Inflammatory macrophage treated with lipopolysaccharide for 1 hour (primary cell): Measurements from ENCODE around the gene SPINK13.
"Not testable (repeated sequence)": the region's sequence is repeated elsewhere in the genome, so short reads cannot be mapped to it uniquely, and the experiment has no call there.

Experiments
- DNase-seq, 2 donors: peaks; one replicate each; pipeline ENCODE4 v3.0.0-alpha.2; 2020 to 2022

The SPINK13 gene

DNA sequence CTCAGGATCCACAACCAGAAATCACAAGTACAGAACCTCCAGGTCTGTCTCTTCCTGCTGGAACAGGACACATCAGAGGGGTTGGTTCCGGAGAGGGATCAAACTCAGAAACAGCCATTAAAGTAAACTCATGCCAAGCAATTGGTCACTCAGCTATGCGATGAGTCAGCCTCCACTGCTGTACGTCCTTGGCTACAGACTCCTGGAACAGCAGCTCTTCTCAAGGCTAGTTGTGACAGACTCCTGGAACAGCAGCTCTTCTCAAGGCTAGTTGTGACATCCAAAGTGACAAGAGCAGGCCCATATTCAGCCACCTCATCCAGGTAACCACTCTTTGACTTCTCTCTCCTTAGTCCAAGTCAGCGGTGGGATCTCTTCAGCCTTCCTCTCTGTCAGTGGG is at the start of gene SPINK13:
Gene SPINK13 (plus strand): TSS at position 229 of the 400 bp plus-strand sequence. CDS start 1,279 bp downstream, outside the sequence.
- no peak for DNase-seq

GRCh38 chr5:148221508-148221907 is 47.1 kb upstream of the SPINK13 start:
- no peak for DNase-seq

GRCh38 chr5:148224117-148224742 is 44.4 kb upstream of the SPINK13 start:
- DNase-seq: no peak

DNA sequence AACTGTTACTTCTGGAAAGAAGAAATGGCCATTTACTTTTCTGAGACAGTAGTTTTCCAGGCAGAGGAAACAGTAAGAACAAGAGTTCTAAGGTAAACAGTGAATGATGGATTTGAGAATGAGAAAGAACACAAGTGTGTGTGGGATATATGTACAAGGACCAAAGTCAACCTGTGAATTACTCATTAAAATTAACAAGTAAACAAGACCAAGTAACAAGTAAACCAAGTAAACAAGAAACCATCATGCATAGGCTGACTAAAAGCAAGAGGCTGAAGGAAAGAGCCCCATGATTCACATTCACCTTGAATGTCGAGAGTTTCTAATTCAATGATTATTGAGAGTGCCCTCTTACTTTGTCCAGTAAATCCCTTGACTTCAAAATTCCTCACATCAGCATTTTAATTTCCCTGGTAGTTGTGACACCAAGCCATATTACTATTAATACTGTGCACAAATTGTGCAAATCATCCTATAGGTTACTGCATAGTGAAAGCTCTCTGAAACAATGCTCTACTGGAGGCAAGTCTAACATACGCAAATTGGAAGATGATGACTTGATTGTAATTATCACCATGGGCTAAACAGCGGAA is 40.1 kb upstream of the SPINK13 start:
- no peak for DNase-seq

DNA sequence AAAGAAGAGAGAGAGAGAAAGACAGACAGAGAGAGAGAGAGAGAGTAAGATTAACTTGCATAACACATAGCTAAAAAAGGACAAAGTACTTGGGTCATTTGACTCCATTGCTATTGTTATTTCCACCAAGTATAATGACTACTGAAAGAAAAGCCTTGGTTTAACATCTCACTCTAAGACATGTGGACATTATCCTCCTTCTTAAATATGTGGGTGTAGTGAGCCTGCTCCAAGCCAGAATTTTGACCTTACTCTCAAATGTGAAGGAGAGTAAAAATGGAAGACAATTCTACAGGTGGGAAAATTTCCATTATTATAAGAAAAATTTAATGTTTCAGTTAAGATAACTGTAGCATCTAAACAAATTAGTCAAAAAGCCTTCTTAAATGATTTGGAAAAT is 38.8 kb upstream of the SPINK13 start:
- DNase-seq: no peak

DNA sequence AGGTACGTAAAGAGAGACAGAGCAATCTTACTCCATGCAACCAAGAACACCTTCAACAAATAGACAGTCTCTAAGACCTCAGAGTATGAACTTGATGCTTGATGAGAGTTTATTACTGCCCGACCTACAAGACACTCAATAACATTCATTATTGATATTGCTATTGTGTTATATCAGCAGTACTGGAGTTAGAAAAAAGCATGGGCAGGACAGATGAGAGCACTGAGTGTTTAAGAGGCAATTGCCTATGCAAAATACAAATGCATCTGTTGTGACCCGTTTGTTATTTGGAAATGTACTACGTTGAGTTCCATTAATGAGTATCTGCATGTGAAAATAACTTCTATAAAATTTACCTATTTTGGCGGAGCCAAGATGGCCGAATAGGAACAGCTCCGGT is 38.4 kb upstream of the SPINK13 start:
- DNase-seq: no peak

DNA sequence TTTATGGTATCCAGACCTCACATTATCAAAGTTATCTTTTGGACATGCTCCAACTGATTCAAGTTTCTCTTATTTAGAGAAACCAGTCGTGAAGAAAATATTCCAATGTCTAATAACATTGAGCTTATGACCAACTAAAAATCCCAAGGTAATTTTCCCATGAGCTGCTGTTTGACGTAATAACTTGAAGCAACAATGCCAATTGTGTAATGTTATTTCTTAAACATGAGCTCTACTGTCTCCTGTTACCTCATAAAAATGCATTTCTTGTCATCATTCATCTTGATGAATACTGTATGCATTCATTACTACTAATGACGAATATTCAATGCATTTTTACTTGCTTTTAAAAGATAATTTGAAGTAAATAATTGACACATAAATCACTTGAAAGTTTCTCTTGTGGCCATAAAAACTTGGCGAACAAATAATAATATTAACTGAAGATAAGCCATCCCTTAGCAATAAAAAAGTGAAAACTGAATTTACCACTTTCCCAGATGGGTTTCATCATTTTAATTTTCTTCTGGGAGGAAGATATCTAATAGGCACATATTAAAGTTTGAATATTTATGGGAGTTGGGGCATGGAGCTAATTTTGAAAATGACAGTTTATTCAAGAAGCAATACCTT is 30.7 kb upstream of the SPINK13 start:
- peak; percentile 68 for DNase-seq

DNA sequence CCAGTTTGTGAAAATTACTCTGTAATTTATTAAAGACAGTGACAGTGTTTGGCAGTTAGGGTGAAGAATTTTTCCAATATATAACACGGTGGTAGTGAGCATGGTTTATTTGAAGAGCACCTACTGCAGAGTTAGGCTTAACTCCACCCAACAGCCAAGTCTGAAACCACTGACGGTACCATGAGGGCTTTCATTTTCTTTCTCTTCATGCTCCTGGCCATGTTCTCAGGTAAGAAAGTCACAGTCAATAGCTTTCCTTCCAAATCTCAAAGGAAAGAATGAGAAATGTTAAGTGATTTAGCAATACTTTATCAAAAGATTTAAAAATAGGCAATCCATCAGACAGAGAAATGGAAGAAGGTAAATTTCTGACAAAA is 30.2 kb upstream of the SPINK13 start, which contains the start of gene MARCOL:
Gene MARCOL (plus strand): TSS at position 108 of the 377 bp plus-strand sequence. CDS start 73 bp downstream, at position 181.
- DNase-seq: no peak

DNA sequence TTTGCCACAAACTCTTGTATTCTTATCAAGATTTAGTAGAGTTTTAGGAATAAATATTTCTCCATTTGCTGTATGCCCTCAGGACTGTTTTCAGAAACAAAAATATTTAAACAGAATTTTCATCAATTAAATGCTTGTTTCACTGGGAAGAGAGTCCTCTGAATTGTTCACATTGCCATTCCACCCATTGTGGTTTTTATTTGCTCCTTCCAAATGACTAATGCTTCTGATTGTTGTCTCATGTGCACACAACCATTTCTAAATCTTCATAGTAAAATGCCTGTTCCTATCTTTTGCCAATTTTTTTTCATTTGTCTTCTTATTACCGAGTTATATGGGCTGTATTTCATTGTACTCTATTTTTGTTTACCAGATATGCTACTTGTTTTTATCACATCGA is 19.7 kb upstream of the SPINK13 start:
- no peak for DNase-seq

DNA sequence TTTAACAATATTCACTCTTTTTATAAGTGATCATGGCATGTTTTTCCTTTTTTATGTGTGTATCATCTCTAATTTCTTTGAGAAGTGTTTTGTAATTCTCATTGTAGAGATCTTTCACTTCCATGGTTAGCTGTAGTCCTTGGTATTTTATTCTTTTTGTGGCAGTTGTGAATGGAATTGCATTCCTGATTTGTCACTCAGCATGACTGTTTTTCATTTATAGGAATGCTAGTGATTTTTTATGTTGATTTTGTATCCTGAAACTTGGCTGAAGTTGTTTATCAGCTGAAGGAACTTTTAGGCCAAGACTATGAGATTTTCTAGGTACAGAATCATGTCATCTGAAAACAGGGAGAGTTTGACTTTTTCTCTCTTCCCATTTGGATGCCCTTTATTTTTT is 13.1 kb upstream of the SPINK13 start:
- DNase-seq: no peak

- DNase-seq: no peak
These were observed 9.3 kb upstream of the SPINK13 start for GRCh38 chr5:148259288-148259687.

DNA sequence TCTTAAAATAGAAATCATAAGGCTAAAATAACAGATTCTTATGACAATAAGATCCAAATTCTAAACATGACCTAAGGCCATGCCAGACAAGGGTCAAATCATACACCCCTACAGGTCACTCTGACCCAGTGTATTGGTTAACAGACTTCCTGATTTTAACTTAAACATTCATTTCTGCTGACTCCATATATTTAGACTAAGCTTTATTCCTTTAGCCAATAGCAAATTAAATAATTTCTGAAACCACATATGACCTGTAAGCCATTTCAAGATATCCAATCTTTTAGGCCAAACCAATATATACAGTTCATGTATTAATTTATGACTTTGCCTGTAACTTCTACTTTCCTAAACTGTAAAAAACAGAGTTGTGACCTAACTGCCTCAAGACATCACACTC is 7.4 kb upstream of the SPINK13 start:
- no peak for DNase-seq

DNA sequence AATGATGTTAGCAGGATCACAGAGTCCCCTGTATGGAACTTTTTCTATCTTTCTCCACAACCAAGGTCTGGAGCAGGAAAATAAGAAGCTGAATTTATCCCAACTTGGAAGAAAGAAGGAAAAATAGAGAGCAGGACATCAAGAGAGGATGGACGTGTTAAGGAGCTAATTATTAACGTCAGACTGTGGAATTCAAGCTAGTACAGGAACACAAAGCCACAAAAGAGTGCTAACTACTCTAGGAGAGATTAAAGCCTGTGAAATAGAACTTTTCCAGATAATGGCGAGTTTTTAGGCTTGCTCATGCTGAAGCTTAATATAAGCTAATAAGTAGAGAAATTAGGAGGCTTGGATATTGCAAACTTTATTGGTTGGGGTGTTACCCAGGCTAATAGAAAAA is 632 bp upstream of the SPINK13 start:
- DNase-seq: no peak

DNA sequence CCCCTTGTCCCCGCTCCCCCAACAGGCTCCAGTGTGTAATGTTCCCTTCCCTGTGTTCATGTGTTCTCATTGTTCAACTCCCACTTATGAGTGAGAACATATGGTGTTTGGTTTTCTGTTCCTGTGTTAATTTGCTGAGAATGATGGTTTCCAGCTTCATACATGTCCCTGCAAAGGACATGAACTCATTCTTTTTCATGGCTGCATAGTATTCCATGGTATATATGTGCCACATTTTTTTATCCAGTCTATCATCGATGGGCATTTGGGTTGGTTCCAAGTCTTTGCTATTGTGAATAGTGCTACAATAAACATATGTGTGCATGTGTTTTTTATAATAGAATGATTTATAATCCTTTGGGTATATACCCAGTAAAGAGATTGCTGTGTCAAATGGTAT is 6.5 kb downstream of the SPINK13 start:
- not testable (repeated sequence) for DNase-seq

- DNase-seq: not testable (repeated sequence)
These were observed 12.3 kb downstream of the SPINK13 start for GRCh38 chr5:148280893-148281292.

DNA sequence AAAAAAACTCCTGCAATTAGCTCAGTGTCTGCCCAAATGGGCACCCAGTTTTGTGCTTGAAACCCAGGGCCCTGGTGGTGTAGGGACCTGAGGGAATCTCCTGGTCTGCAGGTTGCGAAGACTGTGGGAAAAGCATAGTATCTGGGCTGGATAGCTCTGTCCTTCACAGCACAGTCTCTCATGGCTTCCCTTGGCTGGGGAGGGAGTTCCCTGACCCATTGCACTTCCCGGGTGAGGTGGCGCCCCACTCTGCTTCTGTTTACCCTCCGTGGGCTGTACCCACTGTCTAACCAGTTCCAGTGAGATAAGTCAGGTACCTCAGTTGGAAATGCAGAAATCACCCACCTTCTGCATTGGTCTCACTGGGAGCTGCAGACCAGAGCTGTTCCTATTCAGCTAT is 12.7 kb downstream of the SPINK13 start:
- DNase-seq: not testable (repeated sequence)

GRCh38 chr5:148290271-148291195 is 21.9 kb downstream of the SPINK13 start:
- DNase-seq: peak; percentile 5 to 30

DNA sequence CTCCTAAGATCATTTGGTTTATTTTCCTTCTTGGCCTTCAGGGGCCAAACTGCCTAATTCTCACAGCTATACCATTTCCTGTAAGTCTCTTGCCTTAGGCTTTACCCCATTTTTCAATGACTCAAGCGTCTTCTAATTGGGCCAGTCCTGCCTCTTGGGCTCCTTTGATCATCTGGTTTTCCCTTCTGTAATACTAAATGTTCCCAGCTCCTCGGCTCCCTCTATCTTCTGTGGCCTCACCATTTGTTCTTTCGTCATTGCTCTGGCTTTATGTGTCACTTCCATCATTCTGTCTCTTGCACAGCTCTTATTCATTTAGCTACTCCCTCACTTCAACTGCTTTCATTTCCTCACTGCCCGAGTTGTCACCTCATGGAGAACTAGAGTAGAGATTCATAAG is 29.1 kb downstream of the SPINK13 start:
- DNase-seq: no peak

GRCh38 chr5:148306446-148306845 is 37.9 kb downstream of the SPINK13 start:
- DNase-seq: no peak

DNA sequence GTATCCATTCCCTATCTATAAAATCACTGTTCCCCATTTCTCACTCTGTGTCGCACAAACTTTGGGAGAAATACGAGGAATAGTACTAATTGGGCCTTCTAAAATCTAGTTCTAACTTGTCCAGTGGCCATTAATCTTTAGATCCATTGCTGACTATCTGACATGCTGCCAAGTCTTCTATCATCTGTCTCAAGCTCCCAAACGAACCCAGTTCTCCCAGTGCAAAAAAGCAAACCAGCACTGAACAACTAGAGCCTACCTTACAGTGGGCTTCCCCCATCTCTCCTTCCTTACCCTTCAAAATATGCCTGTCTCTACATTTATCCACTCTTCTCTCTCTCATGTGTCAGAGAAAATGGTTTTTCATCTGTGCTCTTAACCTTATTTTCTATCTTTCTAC is 40.4 kb downstream of the SPINK13 start:
- DNase-seq: no peak

DNA sequence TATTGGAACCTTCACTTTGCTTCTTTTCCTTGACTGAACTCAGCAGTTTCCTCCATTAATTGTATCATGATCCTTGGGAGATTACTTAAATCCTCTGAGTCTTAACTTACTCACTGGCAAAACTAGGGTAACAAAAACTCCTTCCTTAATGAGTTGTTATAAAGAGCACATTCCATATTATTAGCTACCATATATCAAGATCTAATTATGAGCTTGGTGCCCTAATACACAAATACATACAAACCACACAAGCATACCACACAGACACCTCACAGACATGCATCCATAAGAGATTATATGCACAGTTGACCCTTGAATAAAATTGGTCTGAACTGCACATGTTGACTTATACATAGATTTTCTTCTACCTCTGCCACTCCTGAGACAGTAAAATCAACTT is 41.2 kb downstream of the SPINK13 start:
- no peak for DNase-seq

DNA sequence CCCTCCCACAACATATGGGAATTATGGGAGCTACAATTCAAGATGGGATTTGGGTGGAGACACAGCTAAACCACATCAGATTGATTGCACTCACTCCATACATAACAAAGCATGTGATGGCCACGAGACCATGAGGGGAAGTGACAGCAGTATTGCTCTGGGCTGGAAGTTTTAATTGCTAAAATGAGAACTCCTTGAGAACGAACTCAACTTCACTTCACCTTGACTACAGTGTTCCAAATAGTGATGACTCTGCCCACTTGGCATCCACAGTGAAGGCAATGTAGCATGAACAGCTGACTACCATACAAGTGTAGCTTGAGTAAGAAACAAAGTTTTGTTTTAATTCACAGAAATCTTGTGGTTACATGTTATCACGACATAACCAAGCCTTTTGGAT is 42.9 kb downstream of the SPINK13 start:
- peak; percentile 33 to 45 for DNase-seq

GRCh38 chr5:148312153-148312552 is 43.6 kb downstream of the SPINK13 start, which contains the start of gene SPINK7:
Gene SPINK7, plus strand, starts transcription at chr5:148312423. Its CDS starts 61 bp downstream, at chr5:148312484.
- no peak for DNase-seq
